ENCODE data around the gene CFB. TPM values are rescaled to one million over a fixed set of nuclear protein-coding genes. Genes with fewer than 3 reads are reported as not detected.
"Not testable (repeated sequence)": the region's sequence is repeated elsewhere in the genome, so short reads cannot be mapped to it uniquely, and the experiment has no call there.

CFB gene
- total RNA-seq, 1 donor from 2014 or later, result not detected

GRCh38 chr6:31905041-31905440, 40.9 kb upstream of the CFB start:
- Mint-ChIP-seq H3K27ac (no peak overlapping the region), H3K36me3 (ENCODE audit: low read depth) (peaks cover 2% of the 10 kb centered on the region), H3K27me3 (peaks cover 6% of the 10 kb centered on the region), H3K4me3 (no peak overlapping the region), H3K9me3 (no peaks in the 10 kb centered on the region), H3K4me1 (peaks cover 18% of the 10 kb centered on the region)
- intact Hi-C loops (cut with micrococcal nuclease), result no loop called here
- DNase-seq, result no peak

GRCh38 chr6:31906122-31906521, 39.8 kb upstream of the CFB start:
- Mint-ChIP-seq H3K36me3 (ENCODE audit: low read depth) (peaks cover 2% of the 10 kb centered on the region), H3K27ac (no peak overlapping the region), H3K9me3 (no peaks in the 10 kb centered on the region), H3K4me3 (no peak overlapping the region), H3K4me1 (peaks cover 21% of the 10 kb centered on the region), H3K27me3 (peaks cover 6% of the 10 kb centered on the region)
- intact Hi-C loops (cut with micrococcal nuclease), result no loop called here
- no peak for DNase-seq

GRCh38 chr6:31906727-31907126, 39.2 kb upstream of the CFB start:
- DNase-seq; H3K27me3 Mint-ChIP-seq; intact Hi-C loops (cut with micrococcal nuclease); H3K36me3 Mint-ChIP-seq (ENCODE audit: low read depth); H3K9me3 Mint-ChIP-seq; H3K4me3 Mint-ChIP-seq; H3K27ac Mint-ChIP-seq: not testable (repeated sequence)
- H3K4me1 Mint-ChIP-seq, result peaks cover 20% of the 10 kb centered on the region

GRCh38 chr6:31907158-31907813, 38.6 kb upstream of the CFB start:
- H3K4me3 Mint-ChIP-seq, result no peak overlapping the region
- H3K36me3 Mint-ChIP-seq (ENCODE audit: low read depth), result no peaks in the 10 kb centered on the region
- peaks cover 6% of the 10 kb centered on the region for H3K27me3 Mint-ChIP-seq
- H3K4me1 Mint-ChIP-seq, result peaks cover 20% of the 10 kb centered on the region
- no peak overlapping the region for H3K27ac Mint-ChIP-seq
- intact Hi-C loops (cut with micrococcal nuclease), result no loop called here
- DNase-seq, result no peak
- H3K9me3 Mint-ChIP-seq, result no peaks in the 10 kb centered on the region

GRCh38 chr6:31908255-31908654, 37.6 kb upstream of the CFB start:
- peaks cover 11% of the 10 kb centered on the region for H3K4me1 Mint-ChIP-seq
- H3K4me3 Mint-ChIP-seq, result not testable (repeated sequence)

GRCh38 chr6:31908791-31909190, 37.1 kb upstream of the CFB start:
- Mint-ChIP-seq H3K27ac (no peak overlapping the region), H3K9me3 (no peaks in the 10 kb centered on the region), H3K36me3 (ENCODE audit: low read depth) (no peaks in the 10 kb centered on the region), H3K27me3 (no peaks in the 10 kb centered on the region), H3K4me1 (peaks cover 11% of the 10 kb centered on the region), H3K4me3 (no peak overlapping the region)
- intact Hi-C loops (cut with micrococcal nuclease), result no loop called here
- no peak for DNase-seq

More at GRCh38 chr6:31908255-31908654, 37.6 kb upstream of the CFB start:
- H3K27ac Mint-ChIP-seq; H3K27me3 Mint-ChIP-seq; H3K9me3 Mint-ChIP-seq; H3K36me3 Mint-ChIP-seq (ENCODE audit: low read depth); intact Hi-C loops (cut with micrococcal nuclease); DNase-seq: not testable (repeated sequence)

- intact Hi-C loops (cut with micrococcal nuclease); DNase-seq; H3K9me3 Mint-ChIP-seq; H3K27ac Mint-ChIP-seq; H3K36me3 Mint-ChIP-seq (ENCODE audit: low read depth); H3K27me3 Mint-ChIP-seq; H3K4me3 Mint-ChIP-seq: not testable (repeated sequence)
- H3K4me1 Mint-ChIP-seq, result peaks cover 11% of the 10 kb centered on the region
Observed at GRCh38 chr6:31909298-31909697, 36.6 kb upstream of the CFB start.

GRCh38 chr6:31911826-31912585, 33.9 kb upstream of the CFB start:
- no peak for DNase-seq
- Mint-ChIP-seq H3K4me3 (no peak overlapping the region), H3K4me1 (peaks cover 8% of the 10 kb centered on the region), H3K36me3 (ENCODE audit: low read depth) (no peaks in the 10 kb centered on the region), H3K9me3 (no peaks in the 10 kb centered on the region), H3K27ac (no peak overlapping the region), H3K27me3 (peaks cover 3% of the 10 kb centered on the region)
- intact Hi-C loops (cut with micrococcal nuclease), result no loop called here

- DNase-seq, result no peak
- Mint-ChIP-seq H3K4me3 (no peak overlapping the region), H3K27me3 (peaks cover 3% of the 10 kb centered on the region), H3K27ac (no peak overlapping the region), H3K4me1 (peaks cover under 1% of the 10 kb centered on the region), H3K36me3 (ENCODE audit: low read depth) (no peaks in the 10 kb centered on the region), H3K9me3 (no peaks in the 10 kb centered on the region)
- intact Hi-C loops (cut with micrococcal nuclease), result no loop called here
Observed at GRCh38 chr6:31915351-31915750, 30.5 kb upstream of the CFB start.

GRCh38 chr6:31915756-31916155, 30.1 kb upstream of the CFB start:
- DNase-seq, result no peak
- no peaks in the 10 kb centered on the region for H3K36me3 Mint-ChIP-seq (ENCODE audit: low read depth)

GRCh38 chr6:31918069-31918720, 27.7 kb upstream of the CFB start:
- no peak overlapping the region for H3K4me3 Mint-ChIP-seq
- H3K9me3 Mint-ChIP-seq, result no peaks in the 10 kb centered on the region
- no peaks in the 10 kb centered on the region for H3K36me3 Mint-ChIP-seq (ENCODE audit: low read depth)
- intact Hi-C loops (cut with micrococcal nuclease), result no loop called here
- H3K27me3 Mint-ChIP-seq, result peaks cover 3% of the 10 kb centered on the region
- DNase-seq, result no peak
- H3K27ac Mint-ChIP-seq, result no peak overlapping the region
- no peaks in the 10 kb centered on the region for H3K4me1 Mint-ChIP-seq

More at GRCh38 chr6:31915756-31916155, 30.1 kb upstream of the CFB start:
- H3K4me3 Mint-ChIP-seq, result no peak overlapping the region
- intact Hi-C loops (cut with micrococcal nuclease), result no loop called here
- no peaks in the 10 kb centered on the region for H3K4me1 Mint-ChIP-seq
- H3K27me3 Mint-ChIP-seq, result peaks cover 3% of the 10 kb centered on the region
- no peaks in the 10 kb centered on the region for H3K9me3 Mint-ChIP-seq
- no peak overlapping the region for H3K27ac Mint-ChIP-seq

GRCh38 chr6:31919624-31920303, 26.1 kb upstream of the CFB start:
- Mint-ChIP-seq H3K27ac (no peak overlapping the region), H3K27me3 (peaks cover 3% of the 10 kb centered on the region), H3K4me1 (no peaks in the 10 kb centered on the region), H3K4me3 (no peak overlapping the region), H3K36me3 (ENCODE audit: low read depth) (no peaks in the 10 kb centered on the region), H3K9me3 (no peaks in the 10 kb centered on the region)
- intact Hi-C loops (cut with micrococcal nuclease), result no loop called here
- no peak for DNase-seq

GRCh38 chr6:31920811-31921210, 25.1 kb upstream of the CFB start:
- no peaks in the 10 kb centered on the region for H3K9me3 Mint-ChIP-seq
- H3K27ac Mint-ChIP-seq, result no peak overlapping the region
- H3K36me3 Mint-ChIP-seq (ENCODE audit: low read depth), result no peaks in the 10 kb centered on the region
- H3K4me1 Mint-ChIP-seq, result peaks cover 1% of the 10 kb centered on the region
- intact Hi-C loops (cut with micrococcal nuclease), result no loop called here
- H3K4me3 Mint-ChIP-seq, result no peak overlapping the region
- H3K27me3 Mint-ChIP-seq, result peaks cover 2% of the 10 kb centered on the region
- no peak for DNase-seq

GRCh38 chr6:31922942-31923341, 23.0 kb upstream of the CFB start:
- Mint-ChIP-seq H3K4me1 (peaks cover 1% of the 10 kb centered on the region), H3K4me3 (no peak overlapping the region), H3K36me3 (ENCODE audit: low read depth) (no peaks in the 10 kb centered on the region), H3K27ac (no peak overlapping the region), H3K9me3 (no peaks in the 10 kb centered on the region), H3K27me3 (peaks cover 2% of the 10 kb centered on the region)
- DNase-seq, result peak; percentile 65
- intact Hi-C loops (cut with micrococcal nuclease), result no loop called here

All from activated CD4-positive, alpha-beta T cell treated with anti-CD3 and anti-CD28 coated beads, Interleukin-2, amount 10 ng/mL, durations not matched to agents 24 days and 14 days (primary cell).